A549 (cell line): ENCODE measurements around the gene TWIST2. TPM values are rescaled to one million over a fixed set of nuclear protein-coding genes. Genes with fewer than 3 reads are reported as not detected.
A peak's percentile ranks its signal among the peaks of the same experiment; 100 is the strongest.

Experiments used
- ATAC-seq, 2 experiments: fragments of 200-7000 bp in 1 of 2; fragments of >200 bp in 1 of 2; cut with Nextera tagmentation in 1 of 2; cut with Tn5 transposase in 1 of 2; 3 replicates each; pipeline versions ENCODE4 v1.8.0 to v1.9.1; 2018 to 2020; ENCODE audit warnings: mild to moderate bottlenecking in 1 of 2, moderate library complexity in 1 of 2
- CTCF ChIA-PET: fragments of 300-600 bp; sonication (Branson Sonifier 250); formaldehyde crosslinking; extraction: SDS; loops from one replicate; lab custom pipeline; 2021; ENCODE audit warnings: antibody characterized with exemption, inconsistent platforms; lab: Yijun Ruan, JAX
- POLR2A ChIA-PET: fragments of 350-600 bp; formaldehyde crosslinking; extraction: SDS; loops from one replicate; lab custom pipeline; 2021; ENCODE audit warnings: antibody characterized with exemption, inconsistent platforms; lab: Yijun Ruan, JAX
- DNase-seq, 2 experiments: peaks; one replicate each; pipeline versions ENCODE4 v3.0.0 to v3.0.0-alpha.2; 2011 to 2016; ENCODE audit warnings: low read depth in 1 of 2, low spot score in 1 of 2
- FAIRE-seq: peaks from 2 replicates; lab custom pipeline; 2011; peaks lifted over from hg19 to GRCh38; lab: Jason Lieb, UNC
- H3K27ac ChIP-seq, 2 experiments: fragments of >200 bp; sonication (Bioruptor Twin); formaldehyde crosslinking; 3 replicates each; pipeline ENCODE4 v1.5.1; 2016 to 2017
- H3K4me1 ChIP-seq: fragments of >200 bp; sonication (Bioruptor Twin); formaldehyde crosslinking; 3 replicates; pipeline ENCODE4 v1.6.1; 2016
- H3K4me2 ChIP-seq: fragments of >200 bp; sonication (Bioruptor Twin); formaldehyde crosslinking; 3 replicates; pipeline ENCODE4 v1.6.1; 2016
- H3K4me3 ChIP-seq: fragments of >200 bp; sonication (Bioruptor Twin); formaldehyde crosslinking; 3 replicates; pipeline ENCODE4 v1.5.1; 2016
- H3K9me3 ChIP-seq: fragments of >200 bp; sonication (Bioruptor Twin); formaldehyde crosslinking; 3 replicates; pipeline ENCODE4 v1.6.1; 2016
- BHLHE40 ChIP-seq: IDR thresholded peaks from 2 replicates; pipeline ENCODE4 v1.6.1; 2012; ENCODE audit warnings: low read depth, low read length, inconsistent platforms
- CBX2 ChIP-seq: fragments of 200-600 bp; sonication (generic); IDR thresholded peaks from 2 replicates; pipeline ENCODE4 v1.6.1; 2016; ENCODE audit warnings: low read depth, mild to moderate bottlenecking, borderline replicate concordance
- CBX8 ChIP-seq: fragments of 200-600 bp; sonication (generic); IDR thresholded peaks from 2 replicates; pipeline ENCODE4 v1.6.1; 2016
- CEBPB ChIP-seq, 2 experiments: fragments of >200 bp in 1 of 2; sonication (Bioruptor Twin) in 1 of 2; formaldehyde crosslinking in 1 of 2; IDR thresholded peaks; 2 replicates each; pipeline ENCODE4 v1.6.1; 2012 to 2016
- CHD2 ChIP-seq: fragments of 150-350 bp; IDR thresholded peaks from 2 replicates; pipeline ENCODE4 v1.6.1; 2014; ENCODE audit warnings: low read length; ENCODE audit not compliant: partially characterized antibody
- EHF ChIP-seq: fragments of 250-450 bp; sonication (Bioruptor Pico); IDR thresholded peaks from 2 replicates; pipeline ENCODE4 v1.5.0; 2020; ENCODE audit warnings: mild to moderate bottlenecking
- ESRRA ChIP-seq: fragments of 150-350 bp; IDR thresholded peaks from 2 replicates; pipeline ENCODE4 v1.6.1; 2014; ENCODE audit warnings: mild to moderate bottlenecking, low read length, borderline replicate concordance
- FOSB ChIP-seq: fragments of 250-450 bp; sonication (Bioruptor Pico); IDR thresholded peaks from 2 replicates; pipeline ENCODE4 v1.5.0; 2020; ENCODE audit warnings: mild to moderate bottlenecking, moderate library complexity
- MAFK ChIP-seq: fragments of 450-650 bp; IDR thresholded peaks from 2 replicates; pipeline ENCODE4 v1.6.1; 2014; ENCODE audit not compliant: partially characterized antibody
- MYC ChIP-seq: IDR thresholded peaks from 2 replicates; pipeline ENCODE4 v1.6.1; 2012; ENCODE audit warnings: mild to moderate bottlenecking, inconsistent platforms, low read length, improper control_type of control experiment, borderline replicate concordance
- RFX5 ChIP-seq: fragments of 450-650 bp; IDR thresholded peaks from 2 replicates; pipeline ENCODE4 v1.7.1; 2014; ENCODE audit warnings: antibody characterized with exemption, mild to moderate bottlenecking, moderate library complexity
- SMC3 ChIP-seq: fragments of >200 bp; sonication (Bioruptor Twin); formaldehyde crosslinking; IDR thresholded peaks from 3 replicates; pipeline ENCODE4 v1.6.1; 2018; ENCODE audit warnings: inconsistent platforms
- TFCP2L1 ChIP-seq: fragments of 250-450 bp; sonication (Bioruptor Pico); IDR thresholded peaks from 2 replicates; pipeline ENCODE4 v1.5.0; 2021; ENCODE audit warnings: mild to moderate bottlenecking
- TP53 ChIP-seq: fragments of 250-450 bp; sonication (Bioruptor Pico); IDR thresholded peaks from 2 replicates; pipeline ENCODE4 v1.5.0; 2021; ENCODE audit warnings: mild to moderate bottlenecking, moderate library complexity
- ZNF302 ChIP-seq: fragments of 250-450 bp; sonication (Bioruptor Pico); IDR thresholded peaks from 2 replicates; pipeline ENCODE4 v1.9.0; 2021; ENCODE audit warnings: inconsistent platforms, mild to moderate bottlenecking, moderate library complexity
- whole genome bisulfite sequencing: methylation state at CpG from one replicate; pipeline ENCODE4 v1.1.6; 2017; ENCODE audit errors: missing lambda C conversion rate; 5-methylcytosine and 5-hydroxymethylcytosine counted together
- polyA plus RNA-seq, 4 experiments: library from polyadenylated mRNA; depleted of rRNA in 3 of 4; stranded (reverse); fragments of >200 nt; fragmentation: RNase III in 1 of 4; extraction: RNeasy Plus Mini Kit Qiagen cat#74134 plus additional on column Dnase treatment in 1 of 4; gene quantifications; 2 replicates in 3 of 4; 3 replicates in 1 of 4; pipeline ENCODE4 v1.2.3, GENCODE V29; 2011 to 2017
- TF ChIP-seq, protein P1 (sequence below): fragments of 250-450 bp; sonication (Bioruptor Pico); IDR thresholded peaks from 2 replicates; pipeline ENCODE4 v1.5.0; 2021; ENCODE audit warnings: mild to moderate bottlenecking, moderate library complexity, borderline replicate concordance
- TF ChIP-seq, protein P2 (sequence below): fragments of >200 bp; sonication (Bioruptor Twin); formaldehyde crosslinking; IDR thresholded peaks from 2 replicates; pipeline ENCODE4 v1.6.1; 2016
- TF ChIP-seq, protein P3 (sequence below): IDR thresholded peaks from 2 replicates; pipeline ENCODE4 v1.6.1; 2012
- TF ChIP-seq, protein P4 (sequence below): IDR thresholded peaks from 2 replicates; pipeline ENCODE4 v1.6.1; 2012; ENCODE audit warnings: low read depth, borderline replicate concordance

The TWIST2 gene
- polyA plus RNA-seq, 2 of the 4 experiments (the other 2 are of a cell fraction), result 7.1 to 8.2 TPM

DNA sequence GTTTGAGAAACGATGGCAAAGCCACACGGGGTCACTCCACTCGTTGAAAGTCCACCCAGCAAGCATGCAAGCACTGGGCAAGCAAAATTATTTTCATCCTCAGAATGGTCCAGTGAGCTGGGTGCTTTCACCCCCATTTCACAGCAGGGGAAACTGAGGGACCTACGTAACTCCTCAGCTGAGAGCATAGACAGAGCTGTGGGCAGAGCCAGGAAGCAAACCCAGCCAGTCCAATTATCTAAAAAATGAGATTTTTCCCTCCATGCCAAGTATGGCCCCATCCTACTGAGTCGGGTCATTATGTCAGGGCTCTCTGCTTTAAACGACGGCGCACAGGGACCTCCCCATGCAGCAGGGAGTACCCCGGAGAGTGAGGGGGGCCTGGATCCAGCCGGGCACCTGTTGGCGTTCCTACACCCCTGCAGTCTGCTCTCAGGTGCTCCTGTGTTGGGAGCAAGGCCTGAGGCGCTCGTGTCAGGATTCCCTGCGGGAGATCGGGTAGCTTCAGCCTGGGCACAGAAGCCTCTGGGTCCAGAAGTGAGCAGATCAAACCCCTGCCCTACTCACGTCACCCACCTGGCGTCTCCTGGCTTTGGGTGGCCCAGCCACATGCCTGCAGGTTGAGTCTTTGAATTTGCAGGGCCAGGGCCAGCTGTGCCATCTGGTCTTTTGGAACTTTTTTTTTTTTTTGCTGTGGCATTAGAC, 17.3 kb downstream of the TWIST2 start (continued):
- TF ChIP-seq SMC3, result no peak

DNA sequence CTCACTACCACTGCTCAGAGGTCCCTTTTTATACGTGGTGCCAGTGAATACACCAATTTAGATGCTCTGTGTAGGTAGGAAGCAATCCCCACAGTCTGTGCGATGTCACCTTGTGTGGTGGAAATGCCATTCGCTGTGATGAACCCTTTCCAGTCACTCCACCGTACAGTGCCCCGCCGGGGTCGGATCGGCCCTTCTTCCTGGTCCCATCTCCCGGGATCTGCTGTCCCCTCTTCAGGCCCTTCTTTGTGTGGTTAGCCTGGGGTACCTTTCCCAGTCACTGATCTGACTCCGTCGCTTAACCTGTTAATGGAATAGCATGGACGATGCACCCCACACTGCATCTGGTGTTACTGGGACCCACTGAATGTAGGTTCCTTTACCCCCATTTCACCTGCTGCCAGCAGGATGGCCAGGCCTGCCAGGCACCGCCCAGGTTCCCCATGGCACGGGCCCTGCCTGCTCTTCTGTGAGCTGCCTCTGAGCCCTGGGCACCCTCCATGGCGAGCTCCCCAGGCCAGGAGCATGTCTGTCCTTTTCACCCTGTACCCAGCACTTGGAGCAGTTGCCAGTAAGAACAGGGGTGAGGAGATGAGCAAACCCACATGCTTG, 18.0 kb downstream of the TWIST2 start:
- Histone ChIP-seq H3K4me1 (peaks cover 75% of the 10 kb centered on the region), H3K9me3 (no peaks in the 10 kb centered on the region), H3K4me3 (no peak overlapping the region), H3K4me2 (peak overlapping the region; percentile 100), H3K27ac (peak overlapping the region; percentile 100; a peak in 5 of 6 replicates)
- FAIRE-seq (no peak), DNase-seq (no peak), ATAC-seq (no peak)
- 97% methylated on average over 15 of the region's 15 CpGs for WGBS
- POLR2A ChIA-PET, result interaction anchor here (1.6 kb wide), 1 partner anchor 18 kb away, joined by 10 read pairs; the partner anchor contains the start of gene TWIST2
- no peak for TF ChIP-seq TP53 (CRISPR knock-in tag)
- TF ChIP-seq, protein P1, sequence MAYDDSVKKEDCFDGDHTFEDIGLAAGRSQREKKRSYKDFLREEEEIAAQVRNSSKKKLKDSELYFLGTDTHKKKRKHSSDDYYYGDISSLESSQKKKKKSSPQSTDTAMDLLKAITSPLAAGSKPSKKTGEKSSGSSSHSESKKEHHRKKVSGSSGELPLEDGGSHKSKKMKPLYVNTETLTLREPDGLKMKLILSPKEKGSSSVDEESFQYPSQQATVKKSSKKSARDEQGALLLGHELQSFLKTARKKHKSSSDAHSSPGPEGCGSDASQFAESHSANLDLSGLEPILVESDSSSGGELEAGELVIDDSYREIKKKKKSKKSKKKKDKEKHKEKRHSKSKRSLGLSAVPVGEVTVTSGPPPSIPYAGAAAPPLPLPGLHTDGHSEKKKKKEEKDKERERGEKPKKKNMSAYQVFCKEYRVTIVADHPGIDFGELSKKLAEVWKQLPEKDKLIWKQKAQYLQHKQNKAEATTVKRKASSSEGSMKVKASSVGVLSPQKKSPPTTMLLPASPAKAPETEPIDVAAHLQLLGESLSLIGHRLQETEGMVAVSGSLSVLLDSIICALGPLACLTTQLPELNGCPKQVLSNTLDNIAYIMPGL (CRISPR knock-in tag), result no peak
- CTCF ChIA-PET, result interaction anchor here (0.7 to 1.1 kb wide), 2 partner anchors 12 to 55 kb away, joined by 3 to 4 read pairs; no protein-coding TSS in a partner anchor

DNA sequence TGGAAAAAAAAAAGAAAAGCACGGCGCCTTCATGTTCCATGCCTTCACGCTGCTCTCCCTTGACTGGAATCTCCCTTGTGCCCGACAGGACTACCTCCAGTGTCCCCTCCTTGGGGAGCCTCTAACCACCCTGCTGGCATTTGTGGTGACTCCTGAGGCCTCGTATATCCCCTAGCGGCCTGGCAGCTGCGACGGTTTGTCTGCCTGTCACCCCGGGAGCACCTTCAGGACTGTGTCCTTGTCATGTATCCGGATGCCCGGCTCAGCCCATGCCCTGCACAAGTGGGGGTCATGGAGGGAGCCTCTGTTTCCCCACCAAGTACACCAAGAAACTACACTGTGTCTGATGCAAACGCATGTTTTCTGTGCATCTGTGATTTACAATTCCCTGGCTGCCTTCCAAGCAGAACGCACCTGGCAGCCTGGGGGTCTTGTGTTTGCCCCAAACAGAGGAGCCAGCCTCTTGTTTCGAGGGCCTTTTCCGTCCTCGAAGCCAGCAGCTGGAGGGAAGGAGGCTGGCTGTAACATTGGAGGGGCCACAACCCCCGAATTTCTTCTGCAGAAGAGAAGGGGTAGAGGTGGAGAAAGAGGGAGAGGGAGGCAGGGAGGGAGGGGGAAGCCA, 18.9 kb downstream of the TWIST2 start:
- POLR2A ChIA-PET, result no interaction called here
- peak overlapping the region; percentile 100 for H3K27ac ChIP-seq
- no peak for DNase-seq
- no peak for TF ChIP-seq CEBPB (IDR thresholded peaks at IDR 0.05)
- TF ChIP-seq MYC, result no peak
- no peak for TF ChIP-seq CHD2
- TF ChIP-seq ESRRA, result no peak
- TF ChIP-seq, protein P2, sequence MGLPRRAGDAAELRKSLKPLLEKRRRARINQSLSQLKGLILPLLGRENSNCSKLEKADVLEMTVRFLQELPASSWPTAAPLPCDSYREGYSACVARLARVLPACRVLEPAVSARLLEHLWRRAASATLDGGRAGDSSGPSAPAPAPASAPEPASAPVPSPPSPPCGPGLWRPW, result no peak
- no peak for TF ChIP-seq EHF
- no peak for TF ChIP-seq ZNF302 (CRISPR knock-in tag)
- TF ChIP-seq, protein P3, sequence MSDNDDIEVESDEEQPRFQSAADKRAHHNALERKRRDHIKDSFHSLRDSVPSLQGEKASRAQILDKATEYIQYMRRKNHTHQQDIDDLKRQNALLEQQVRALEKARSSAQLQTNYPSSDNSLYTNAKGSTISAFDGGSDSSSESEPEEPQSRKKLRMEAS, result no peak
- TF ChIP-seq RFX5, result no peak
- TF ChIP-seq CBX8, result no peak
- TF ChIP-seq, protein P4, sequence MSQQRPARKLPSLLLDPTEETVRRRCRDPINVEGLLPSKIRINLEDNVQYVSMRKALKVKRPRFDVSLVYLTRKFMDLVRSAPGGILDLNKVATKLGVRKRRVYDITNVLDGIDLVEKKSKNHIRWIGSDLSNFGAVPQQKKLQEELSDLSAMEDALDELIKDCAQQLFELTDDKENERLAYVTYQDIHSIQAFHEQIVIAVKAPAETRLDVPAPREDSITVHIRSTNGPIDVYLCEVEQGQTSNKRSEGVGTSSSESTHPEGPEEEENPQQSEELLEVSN, result no peak
- TF ChIP-seq TFCP2L1 (CRISPR knock-in tag), result no peak
- TF ChIP-seq CBX2, result no peak
- TF ChIP-seq BHLHE40, result no peak
- no peak for TF ChIP-seq MAFK
- no peak for TF ChIP-seq FOSB (CRISPR knock-in tag)
- TF ChIP-seq, protein P1 (CRISPR knock-in tag), result no peak
- 74% methylated on average over 17 of the region's 17 CpGs for WGBS
- FAIRE-seq, result no peak
- H3K4me2 ChIP-seq, result peak overlapping the region; percentile 68
- H3K9me3 ChIP-seq, result no peaks in the 10 kb centered on the region
- peaks cover 75% of the 10 kb centered on the region for H3K4me1 ChIP-seq
- no peak for ATAC-seq
- H3K4me3 ChIP-seq, result no peak overlapping the region
- CTCF ChIA-PET, result interaction anchor here (0.6 to 1.1 kb wide), 2 partner anchors 11 to 409 kb away, joined by 3 read pairs; no protein-coding TSS in a partner anchor
